Body of pancreas (tissue), 4 donors: ENCODE results near the gene OSBP2. TPM values are rescaled to one million over a fixed set of nuclear protein-coding genes. Genes with fewer than 3 reads are reported as not detected.

Experiments used
- ATAC-seq: fragments of 150-250 bp; one replicate; pipeline ENCODE4 v1.9.1; 2016
- DNase-seq, 4 donors: peaks; one replicate each; pipeline ENCODE4 v3.0.0-alpha.2; 2019
- H3K27ac ChIP-seq, 4 donors: fragments of 200-600 bp; sonication (generic); 1 replicate in 3 of 4; 2 replicates in 1 of 4; pipeline versions ENCODE4 v1.5.1 to v1.6.1; 2016 to 2019; ENCODE audit warnings: mild to moderate bottlenecking in 1 of 4, mixed read lengths in 1 of 4, moderate library complexity in 1 of 4
- H3K27me3 ChIP-seq, 2 donors: fragments of 200-600 bp; sonication (generic); one replicate each; pipeline ENCODE4 v1.6.0; 2016; ENCODE audit warnings: mild to moderate bottlenecking in 1 of 2
- H3K36me3 ChIP-seq, 2 donors: fragments of 200-600 bp; sonication (generic); replicated peaks in 1 of 2; 2 replicates each; pipeline ENCODE4 v1.5.1; 2016; ENCODE audit warnings: low read depth in 2 of 2; ENCODE audit not compliant: insufficient read depth in 1 of 2
- H3K4me1 ChIP-seq: fragments of 200-600 bp; sonication (generic); one replicate; pipeline ENCODE4 v1.6.0; 2016
- H3K4me3 ChIP-seq, 2 donors: fragments of 200-600 bp; sonication (generic); 1 replicate in 1 of 2; 2 replicates in 1 of 2; pipeline ENCODE4 v1.5.1; 2016 to 2019
- H3K9me3 ChIP-seq, 3 donors: fragments of 200-600 bp; sonication (generic); 1 replicate in 2 of 3; 2 replicates in 1 of 3; pipeline ENCODE4 v1.5.1; 2016
- POLR2A ChIP-seq, 3 donors: fragments of 450-650 bp; IDR thresholded peaks; one replicate each; pipeline ENCODE4 v1.6.1; 2016; ENCODE audit warnings: antibody characterized with exemption in 3 of 3, mild to moderate bottlenecking in 2 of 3
- WGBS, 2 donors: methylation state at CpG; one replicate each; pipeline ENCODE4 v1.1.5; 2017; 5-methylcytosine and 5-hydroxymethylcytosine counted together
- intact Hi-C: fragments of 100-400 bp; cut with DNase I; formaldehyde crosslinking; loops from one replicate; pipeline ENCODE4 v1.15.1; 2023
- total RNA-seq, 2 donors: library from RNA; depleted of rRNA; stranded (reverse); fragments of >200 nt; gene quantifications; one replicate each; pipeline ENCODE4 v1.1.0, GENCODE V29; 2016
- TF ChIP-seq, protein P1 (sequence below), 7 experiments: fragments of 450-650 bp in 4 of 7; fragments of 200-600 bp in 3 of 7; sonication (generic) in 3 of 7; IDR thresholded peaks; one replicate each; pipeline ENCODE4 v1.5.1; 2016 to 2019; ENCODE audit warnings: antibody characterized with exemption in 7 of 7

OSBP2 gene
- total RNA-seq, 2 donors from 2014 or later = 2.3 to 3.0 TPM

DNA sequence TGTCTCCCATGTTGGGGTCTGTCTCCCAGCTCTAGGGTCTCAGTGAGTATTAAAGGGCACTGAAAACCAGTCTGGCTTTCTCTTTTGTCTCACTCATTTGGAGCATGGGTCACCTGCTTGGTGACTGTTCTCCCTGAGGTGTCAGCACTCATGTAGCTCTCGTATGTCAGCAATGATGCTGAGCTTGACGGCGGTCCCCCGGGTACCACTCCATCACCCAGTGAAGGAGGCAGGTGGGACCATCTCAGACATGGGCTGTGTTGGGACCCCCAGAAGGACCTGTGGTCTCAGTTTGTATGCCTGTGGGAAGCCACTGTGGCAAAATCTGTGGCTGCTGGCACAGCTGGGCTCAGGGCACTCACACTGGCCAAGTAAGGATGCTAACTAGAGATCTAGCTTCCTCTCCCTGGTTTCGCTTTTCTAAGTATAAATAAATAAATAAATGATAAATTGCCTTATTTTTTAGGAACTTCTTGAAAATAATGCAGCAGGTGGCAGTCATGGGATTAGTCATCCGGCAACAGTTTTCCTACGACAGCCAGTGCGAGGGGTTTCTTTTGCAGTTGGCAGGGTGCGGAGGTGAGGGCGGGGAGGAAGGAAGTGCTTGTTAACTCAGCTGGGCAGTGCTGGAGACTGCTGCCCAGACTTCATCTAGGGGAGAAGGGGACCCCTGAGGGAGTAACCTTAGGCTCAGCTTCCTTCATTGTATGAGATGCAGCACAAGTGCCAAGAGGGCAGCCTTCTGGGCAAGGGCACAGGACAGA is 48.8 kb downstream of the OSBP2 start:
- H3K4me3 ChIP-seq = no peak overlapping the region
- no peak for TF ChIP-seq POLR2A (IDR thresholded peaks at IDR 0.05)
- TF ChIP-seq, protein P1, sequence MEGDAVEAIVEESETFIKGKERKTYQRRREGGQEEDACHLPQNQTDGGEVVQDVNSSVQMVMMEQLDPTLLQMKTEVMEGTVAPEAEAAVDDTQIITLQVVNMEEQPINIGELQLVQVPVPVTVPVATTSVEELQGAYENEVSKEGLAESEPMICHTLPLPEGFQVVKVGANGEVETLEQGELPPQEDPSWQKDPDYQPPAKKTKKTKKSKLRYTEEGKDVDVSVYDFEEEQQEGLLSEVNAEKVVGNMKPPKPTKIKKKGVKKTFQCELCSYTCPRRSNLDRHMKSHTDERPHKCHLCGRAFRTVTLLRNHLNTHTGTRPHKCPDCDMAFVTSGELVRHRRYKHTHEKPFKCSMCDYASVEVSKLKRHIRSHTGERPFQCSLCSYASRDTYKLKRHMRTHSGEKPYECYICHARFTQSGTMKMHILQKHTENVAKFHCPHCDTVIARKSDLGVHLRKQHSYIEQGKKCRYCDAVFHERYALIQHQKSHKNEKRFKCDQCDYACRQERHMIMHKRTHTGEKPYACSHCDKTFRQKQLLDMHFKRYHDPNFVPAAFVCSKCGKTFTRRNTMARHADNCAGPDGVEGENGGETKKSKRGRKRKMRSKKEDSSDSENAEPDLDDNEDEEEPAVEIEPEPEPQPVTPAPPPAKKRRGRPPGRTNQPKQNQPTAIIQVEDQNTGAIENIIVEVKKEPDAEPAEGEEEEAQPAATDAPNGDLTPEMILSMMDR (IDR thresholded peaks at IDR 0.05) = no peak
- intact Hi-C loops = no loop called here
- WGBS, 2 donors = 86 to 88% methylated on average over 9 to 10 of the region's 10 CpGs
- H3K9me3 ChIP-seq = no peaks in the 10 kb centered on the region
- H3K27me3 ChIP-seq = no peaks in the 10 kb centered on the region
- DNase-seq (no peak), ATAC-seq (no peak)
- H3K36me3 ChIP-seq = no peaks in the 10 kb centered on the region
- H3K4me1 ChIP-seq = no peaks in the 10 kb centered on the region
- no peak overlapping the region for H3K27ac ChIP-seq

GRCh38 chr22:30744224-30744623 is 49.5 kb downstream of the OSBP2 start:
- DNase-seq (no peak), ATAC-seq (no peak)
- no peaks in the 10 kb centered on the region for H3K9me3 ChIP-seq
- no peak overlapping the region for H3K4me3 ChIP-seq
- no peaks in the 10 kb centered on the region for H3K27me3 ChIP-seq
- no peaks in the 10 kb centered on the region for H3K36me3 ChIP-seq
- intact Hi-C loops = no loop called here
- WGBS, 2 donors = 72 to 82% methylated on average over 3 of the region's 3 CpGs
- no peak overlapping the region for H3K27ac ChIP-seq
- TF ChIP-seq, protein P1 (IDR thresholded peaks at IDR 0.05) = no peak
- no peak for TF ChIP-seq POLR2A (IDR thresholded peaks at IDR 0.05)
- no peaks in the 10 kb centered on the region for H3K4me1 ChIP-seq

DNA sequence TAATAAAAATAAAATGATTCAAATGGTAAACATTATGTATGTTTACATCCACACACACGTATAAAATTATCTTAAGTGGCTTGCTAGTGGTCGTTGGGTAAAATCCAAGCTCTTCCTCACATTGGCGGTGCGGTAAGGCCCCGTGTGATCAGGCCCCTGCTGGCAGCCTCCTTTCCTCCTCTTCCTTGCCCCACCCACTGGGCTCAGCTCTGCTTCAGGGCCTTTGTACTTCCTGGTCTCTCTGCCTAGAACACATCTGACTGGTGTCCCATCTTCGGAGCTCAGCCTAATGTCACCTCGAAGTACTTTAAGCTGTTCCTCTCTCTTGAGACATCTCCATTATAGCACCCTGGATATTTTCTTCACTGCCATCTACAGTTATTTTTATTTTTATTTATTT is 52.8 kb downstream of the OSBP2 start:
- H3K27ac ChIP-seq = no peak overlapping the region
- no peak for DNase-seq
- TF ChIP-seq POLR2A (IDR thresholded peaks at IDR 0.05) = no peak
- TF ChIP-seq, protein P1 (IDR thresholded peaks at IDR 0.05) = no peak
- 75 to 82% methylated on average over 7 of the region's 7 CpGs for WGBS, 2 donors
- intact Hi-C loops = no loop called here
- no peak for ATAC-seq
- H3K4me3 ChIP-seq = no peak overlapping the region
- no peaks in the 10 kb centered on the region for H3K4me1 ChIP-seq
- no peaks in the 10 kb centered on the region for H3K9me3 ChIP-seq
- no peaks in the 10 kb centered on the region for H3K27me3 ChIP-seq
- no peaks in the 10 kb centered on the region for H3K36me3 ChIP-seq

DNA sequence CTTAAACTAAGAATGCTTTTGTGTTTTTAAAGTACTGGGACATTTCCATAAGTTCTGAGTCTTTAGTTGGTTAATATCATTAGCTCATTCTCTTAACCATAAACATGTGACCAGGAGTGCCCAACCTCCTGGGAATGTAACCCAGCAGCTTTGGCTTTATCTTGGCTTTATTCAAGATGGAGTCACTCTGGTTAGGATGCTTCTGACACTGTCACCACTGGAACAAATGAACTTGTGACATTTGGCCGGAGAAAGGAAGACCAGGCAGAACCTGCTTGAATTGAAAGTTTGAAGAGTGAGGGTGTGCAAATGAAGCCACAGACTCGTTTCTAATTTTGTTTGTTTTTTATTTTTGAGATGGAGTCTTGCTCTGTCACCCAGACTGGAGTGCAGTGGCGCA is 54.6 kb downstream of the OSBP2 start:
- no peaks in the 10 kb centered on the region for H3K36me3 ChIP-seq
- no peaks in the 10 kb centered on the region for H3K9me3 ChIP-seq
- H3K4me1 ChIP-seq = no peaks in the 10 kb centered on the region
- intact Hi-C loops = no loop called here
- DNase-seq = no peak
- 73 to 78% methylated on average over 3 of the region's 3 CpGs for WGBS, 2 donors
- no peak for TF ChIP-seq POLR2A (IDR thresholded peaks at IDR 0.05)
- TF ChIP-seq, protein P1 (IDR thresholded peaks at IDR 0.05) = no peak
- no peak overlapping the region for H3K27ac ChIP-seq
- no peak for ATAC-seq
- H3K4me3 ChIP-seq = no peak overlapping the region
- H3K27me3 ChIP-seq = no peaks in the 10 kb centered on the region

DNA sequence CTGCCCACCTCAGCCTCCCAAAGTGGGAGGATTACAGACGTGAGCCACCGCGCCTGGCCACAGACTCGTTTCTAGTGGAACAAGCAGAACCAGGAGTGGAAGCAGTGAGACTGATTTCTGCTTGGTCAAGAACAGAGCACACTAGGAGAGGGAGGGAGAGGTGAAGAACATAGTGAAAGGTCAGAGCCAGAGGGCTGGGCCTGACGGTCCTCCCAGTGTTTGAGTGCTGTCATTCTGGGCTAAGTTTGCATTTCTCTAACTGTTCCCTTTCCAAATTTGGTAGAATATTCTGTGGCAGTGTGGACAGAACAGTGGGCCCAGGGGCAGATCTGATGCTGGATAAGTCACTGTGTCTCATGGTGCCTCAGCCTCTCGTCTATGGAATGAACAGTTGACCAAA is 55.2 kb downstream of the OSBP2 start:
- intact Hi-C loops = no loop called here

More for the DNA sequence above, 55.2 kb downstream of the OSBP2 start:
- Histone ChIP-seq H3K4me1 (no peaks in the 10 kb centered on the region), H3K27ac (no peak overlapping the region), H3K9me3 (no peaks in the 10 kb centered on the region), H3K36me3 (no peaks in the 10 kb centered on the region), H3K27me3 (no peaks in the 10 kb centered on the region), H3K4me3 (no peak overlapping the region)
- ATAC-seq = no peak
- WGBS, 2 donors = 76 to 78% methylated on average over 6 of the region's 6 CpGs
- no peak for TF ChIP-seq POLR2A (IDR thresholded peaks at IDR 0.05)
- TF ChIP-seq, protein P1 (IDR thresholded peaks at IDR 0.05) = no peak
- no peak for DNase-seq
